Neural crest cell (in vitro differentiated cells): ENCODE results near the gene PTPRG. TPM values are rescaled to one million over a fixed set of nuclear protein-coding genes. Genes with fewer than 3 reads are reported as not detected.

Source experiments
- DNase-seq: peaks from one replicate; pipeline ENCODE4 v3.0.0; 2021; ENCODE audit warnings: low read depth, mixed read lengths, low spot score
- H3K27ac Mint-ChIP-seq: one replicate; pipeline ENCODE4 v1.8.0; 2021; ENCODE audit warnings: mild to moderate bottlenecking, mixed read lengths; ENCODE audit not compliant: unreplicated experiment
- H3K27me3 Mint-ChIP-seq: 2 replicates; pipeline ENCODE4 v1.8.0; 2021; ENCODE audit warnings: low read depth, mild to moderate bottlenecking, mixed read lengths
- H3K36me3 Mint-ChIP-seq: 2 replicates; pipeline ENCODE4 v1.8.0; 2021; ENCODE audit warnings: low read depth, mild to moderate bottlenecking, mixed read lengths
- H3K4me1 Mint-ChIP-seq: 2 replicates; pipeline ENCODE4 v1.8.0; 2021; ENCODE audit warnings: mixed read lengths
- H3K4me3 Mint-ChIP-seq: one replicate; pipeline ENCODE4 v1.8.0; 2021; ENCODE audit warnings: mild to moderate bottlenecking, mixed read lengths
- H3K9me3 Mint-ChIP-seq: 2 replicates; pipeline ENCODE4 v1.8.0; 2021; ENCODE audit warnings: mixed read lengths
- CTCF ChIP-seq: fragments of 200-600 bp; sonication (generic); conservative IDR thresholded peaks from 2 replicates; pipeline ENCODE4 v1.5.0; 2021; ENCODE audit warnings: antibody characterized with exemption, mild to moderate bottlenecking
- total RNA-seq: library from RNA; stranded (reverse); gene quantifications from 2 replicates; pipeline ENCODE4 v1.2.1, GENCODE V29; 2021

PTPRG gene
- total RNA-seq, 1 donor from 2014 or later = 41.2 TPM

GRCh38 chr3:61667814-61668213 is 106.4 kb downstream of the PTPRG start:
- Mint-ChIP-seq H3K27me3 (no peaks in the 10 kb centered on the region), H3K36me3 (peaks cover 8% of the 10 kb centered on the region), H3K4me3 (no peak overlapping the region), H3K4me1 (peaks cover 25% of the 10 kb centered on the region), H3K9me3 (no peaks in the 10 kb centered on the region), H3K27ac (no peak overlapping the region)
- DNase-seq = no peak
- no peak for TF ChIP-seq CTCF

DNA sequence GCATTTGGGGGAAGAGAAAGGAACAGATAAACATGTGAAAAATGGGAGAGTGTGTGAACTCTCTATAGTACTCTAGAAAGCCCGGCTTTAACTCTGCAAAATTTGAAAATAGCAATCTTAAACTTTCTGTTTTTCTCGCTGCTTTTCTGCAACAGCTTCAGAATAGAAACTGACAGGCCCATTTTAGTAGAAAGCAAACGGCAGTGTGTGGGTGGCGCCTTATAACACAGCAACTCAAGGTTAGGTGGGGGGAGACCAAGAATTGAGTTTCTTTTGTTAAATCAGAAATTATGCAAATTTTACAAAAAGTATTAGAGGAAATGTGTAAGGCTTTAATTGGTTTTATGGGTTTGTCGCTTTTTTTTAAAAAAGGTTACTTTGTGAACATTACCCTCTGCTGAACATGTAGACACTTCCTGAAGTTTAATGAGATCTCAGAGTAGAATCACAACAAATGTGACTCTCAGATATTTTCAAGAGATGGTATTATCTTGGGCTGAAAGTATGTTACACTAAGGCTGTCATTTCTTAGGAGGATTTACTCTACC is 107.0 kb downstream of the PTPRG start:
- H3K4me1 Mint-ChIP-seq = peaks cover 25% of the 10 kb centered on the region
- TF ChIP-seq CTCF = no peak
- DNase-seq = no peak
- H3K36me3 Mint-ChIP-seq = peaks cover 8% of the 10 kb centered on the region
- no peak overlapping the region for H3K4me3 Mint-ChIP-seq
- no peak overlapping the region for H3K27ac Mint-ChIP-seq
- H3K9me3 Mint-ChIP-seq = no peaks in the 10 kb centered on the region
- no peaks in the 10 kb centered on the region for H3K27me3 Mint-ChIP-seq

DNA sequence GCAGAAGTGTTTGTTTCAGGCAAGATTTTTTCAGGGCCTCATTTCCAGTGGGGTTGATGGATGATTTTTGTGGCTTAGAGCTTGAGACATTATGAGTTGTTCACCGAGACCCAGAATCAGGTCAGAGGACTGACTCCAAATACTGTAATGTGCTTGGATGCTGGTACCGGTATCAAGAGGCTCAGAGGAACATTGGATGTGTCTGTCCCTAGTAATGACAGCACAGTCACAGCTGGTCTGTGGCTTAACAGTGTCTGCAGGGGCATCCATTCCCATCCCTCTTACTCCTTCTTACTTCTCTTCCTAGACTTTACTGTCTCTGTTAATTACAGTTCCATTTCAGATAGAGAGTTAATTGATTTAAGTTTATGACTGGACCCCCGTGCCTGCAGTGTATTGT is 107.8 kb downstream of the PTPRG start:
- Mint-ChIP-seq H3K27me3 (no peaks in the 10 kb centered on the region), H3K4me3 (no peak overlapping the region), H3K4me1 (peaks cover 25% of the 10 kb centered on the region), H3K36me3 (peaks cover 8% of the 10 kb centered on the region), H3K27ac (no peak overlapping the region), H3K9me3 (no peaks in the 10 kb centered on the region)
- no peak for DNase-seq
- no peak for TF ChIP-seq CTCF

GRCh38 chr3:61669668-61670299 is 108.4 kb downstream of the PTPRG start:
- Mint-ChIP-seq H3K27ac (no peak overlapping the region), H3K4me1 (peaks cover 28% of the 10 kb centered on the region), H3K36me3 (peaks cover 8% of the 10 kb centered on the region), H3K4me3 (no peak overlapping the region), H3K9me3 (no peaks in the 10 kb centered on the region), H3K27me3 (no peaks in the 10 kb centered on the region)
- no peak for TF ChIP-seq CTCF
- no peak for DNase-seq

DNA sequence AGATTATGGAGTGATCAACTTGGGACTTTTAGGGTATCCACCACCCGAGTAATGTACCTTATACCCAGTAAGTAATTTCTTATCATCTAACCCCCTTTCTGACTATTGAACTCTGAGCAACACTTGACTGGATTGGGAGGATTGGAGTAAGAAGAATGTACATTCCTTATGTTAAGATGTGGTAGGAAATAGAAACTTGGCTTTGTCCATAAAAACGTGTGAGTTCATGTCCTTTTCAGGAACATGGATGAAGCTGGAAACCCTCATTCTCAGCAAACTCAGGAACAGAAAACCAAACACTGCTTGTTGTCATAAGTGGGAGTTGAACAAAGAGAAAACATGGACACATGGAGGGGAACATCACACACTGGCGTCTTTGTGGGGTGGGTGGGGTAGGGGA is 112.3 kb downstream of the PTPRG start:
- TF ChIP-seq CTCF = no peak
- peaks cover 3% of the 10 kb centered on the region for H3K9me3 Mint-ChIP-seq
- no peak for DNase-seq
- peaks cover 29% of the 10 kb centered on the region for H3K4me1 Mint-ChIP-seq
- no peak overlapping the region for H3K27ac Mint-ChIP-seq
- H3K27me3 Mint-ChIP-seq = no peaks in the 10 kb centered on the region
- H3K36me3 Mint-ChIP-seq = peaks cover 11% of the 10 kb centered on the region
- no peak overlapping the region for H3K4me3 Mint-ChIP-seq
